ENCODE data around the gene TKFC.
A peak's percentile ranks its signal among the peaks of the same experiment; 100 is the strongest.

TKFC gene

GRCh38 chr11:61327669-61328071 is 5.4 kb upstream of the TKFC start:
- Histone ChIP-seq H3K4me3 (ENCODE audit: low read length, poor library complexity, severe bottlenecking) (peak overlapping the region; percentile 40), H3K9me2 (replicated peaks; ENCODE audit: low read depth, low read length) (no peaks in the 10 kb centered on the region), H3K9me3 (ENCODE audit: insufficient read depth, low read depth, low read length) (no peaks in the 10 kb centered on the region), H4K20me1 (ENCODE audit: insufficient read depth, low read length, poor library complexity, severe bottlenecking) (peaks cover 66% of the 10 kb centered on the region), H2AFZ (ENCODE audit: low read length) (no peak overlapping the region), H3K4me2 (ENCODE audit: low read depth, low read length, poor library complexity, severe bottlenecking) (peak overlapping the region; percentile 53), H3F3A (ENCODE audit: low read depth) (no peaks in the 10 kb centered on the region), H3K36me3 (ENCODE audit: insufficient read depth, low read length) (peaks cover 63% of the 10 kb centered on the region; the same call in 1 of the 2 replicates), H3K9ac (ENCODE audit: low read depth, low read length, poor library complexity, severe bottlenecking) (peak overlapping the region; percentile 45), H3K4me1 (ENCODE audit: insufficient read depth, low read length, poor library complexity, severe bottlenecking) (peaks cover 40% of the 10 kb centered on the region), H3K79me2 (ENCODE audit: insufficient read depth, low read length) (peaks cover 76% of the 10 kb centered on the region), H3K27me3 (ENCODE audit: insufficient read depth, low read length, poor library complexity, severe bottlenecking) (peaks cover 4% of the 10 kb centered on the region)
- TF ChIP-seq CTCF (conservative IDR thresholded peaks at IDR 0.05; ENCODE audit: low read length) (no peak), EZH2phosphoT487 (IDR thresholded peaks at IDR 0.05; ENCODE audit: borderline replicate concordance) (no peak)

GRCh38 chr11:61328351-61328750 is 4.7 kb upstream of the TKFC start:
- H3K4me1 ChIP-seq (ENCODE audit: insufficient read depth, low read length, poor library complexity, severe bottlenecking), result peaks cover 40% of the 10 kb centered on the region
- peaks cover 82% of the 10 kb centered on the region for H3K79me2 ChIP-seq (ENCODE audit: insufficient read depth, low read length)
- H3K4me3 ChIP-seq (ENCODE audit: low read length, poor library complexity, severe bottlenecking), result peak overlapping the region; percentile 40
- TF ChIP-seq CTCF (conservative IDR thresholded peaks at IDR 0.05; ENCODE audit: low read length) (no peak), EZH2phosphoT487 (IDR thresholded peaks at IDR 0.05; ENCODE audit: borderline replicate concordance) (no peak)
- H3K27me3 ChIP-seq (ENCODE audit: insufficient read depth, low read length, poor library complexity, severe bottlenecking), result peaks cover 5% of the 10 kb centered on the region
- no peaks in the 10 kb centered on the region for H3F3A ChIP-seq (ENCODE audit: low read depth)
- H2AFZ ChIP-seq (ENCODE audit: low read length), result no peak overlapping the region
- no peaks in the 10 kb centered on the region for H3K9me2 ChIP-seq (replicated peaks; ENCODE audit: low read depth, low read length)
- peak overlapping the region; percentile 45 for H3K9ac ChIP-seq (ENCODE audit: low read depth, low read length, poor library complexity, severe bottlenecking)
- H3K4me2 ChIP-seq (ENCODE audit: low read depth, low read length, poor library complexity, severe bottlenecking), result peak overlapping the region; percentile 53
- H3K36me3 ChIP-seq (ENCODE audit: insufficient read depth, low read length), result peaks cover 57% of the 10 kb centered on the region; the same call in 1 of the 2 replicates
- H4K20me1 ChIP-seq (ENCODE audit: insufficient read depth, low read length, poor library complexity, severe bottlenecking), result peaks cover 67% of the 10 kb centered on the region
- no peaks in the 10 kb centered on the region for H3K9me3 ChIP-seq (ENCODE audit: insufficient read depth, low read depth, low read length)

GRCh38 chr11:61329871-61330270 is 3.2 kb upstream of the TKFC start:
- H4K20me1 ChIP-seq (ENCODE audit: insufficient read depth, low read length, poor library complexity, severe bottlenecking), result peaks cover 67% of the 10 kb centered on the region

More at GRCh38 chr11:61329871-61330270, 3.2 kb upstream of the TKFC start:
- Histone ChIP-seq H3K9me2 (replicated peaks; ENCODE audit: low read depth, low read length) (no peaks in the 10 kb centered on the region), H3K27me3 (ENCODE audit: insufficient read depth, low read length, poor library complexity, severe bottlenecking) (peaks cover 5% of the 10 kb centered on the region), H3K4me2 (ENCODE audit: low read depth, low read length, poor library complexity, severe bottlenecking) (peak overlapping the region; percentile 97), H2AFZ (ENCODE audit: low read length) (no peak overlapping the region), H3K4me1 (ENCODE audit: insufficient read depth, low read length, poor library complexity, severe bottlenecking) (peaks cover 55% of the 10 kb centered on the region), H3K4me3 (ENCODE audit: low read length, poor library complexity, severe bottlenecking) (peak overlapping the region; percentile 41), H3K79me2 (ENCODE audit: insufficient read depth, low read length) (peaks cover 97% of the 10 kb centered on the region), H3K9ac (ENCODE audit: low read depth, low read length, poor library complexity, severe bottlenecking) (peak overlapping the region; percentile 97), H3K9me3 (ENCODE audit: insufficient read depth, low read depth, low read length) (no peaks in the 10 kb centered on the region), H3K36me3 (ENCODE audit: insufficient read depth, low read length) (peaks cover 44% of the 10 kb centered on the region; the same call in 1 of the 2 replicates), H3F3A (ENCODE audit: low read depth) (no peaks in the 10 kb centered on the region)
- TF ChIP-seq CTCF (conservative IDR thresholded peaks at IDR 0.05; ENCODE audit: low read length), result no peak
- TF ChIP-seq EZH2phosphoT487 (IDR thresholded peaks at IDR 0.05; ENCODE audit: borderline replicate concordance), result no peak

Data from Loucy (cell line).